GM23338 (cell line): ENCODE results near the gene ADTRP. TPM values are rescaled to one million over a fixed set of nuclear protein-coding genes. Genes with fewer than 3 reads are reported as not detected.

Experiments used
- ATAC-seq: fragments of 200-7000 bp; cut with Tn5 transposase; 3 replicates; pipeline ENCODE4 v1.9.1; 2020
- DNase-seq: peaks from one replicate; pipeline ENCODE4 v3.0.0-alpha.2; 2015; ENCODE audit warnings: low spot score
- H2AFZ ChIP-seq: fragments of 200-600 bp; sonication (generic); 2 replicates; pipeline ENCODE4 v1.8.0; 2016; ENCODE audit warnings: antibody characterized with exemption, mild to moderate bottlenecking, moderate library complexity
- H3F3A ChIP-seq: fragments of 200-600 bp; sonication (generic); replicated peaks from 2 replicates; pipeline ENCODE4 v1.8.0; 2017; ENCODE audit warnings: antibody characterized with exemption, mixed run types, low read depth
- H3K27ac ChIP-seq: fragments of 200-600 bp; sonication (generic); 2 replicates; pipeline ENCODE4 v1.6.1; 2016; ENCODE audit warnings: low read depth
- H3K27me3 ChIP-seq: fragments of 200-600 bp; sonication (generic); 2 replicates; pipeline ENCODE4 v1.8.0; 2016; ENCODE audit warnings: mild to moderate bottlenecking, mixed run types, moderate library complexity; ENCODE audit not compliant: insufficient read depth
- H3K36me3 ChIP-seq: fragments of 200-600 bp; sonication (generic); 2 replicates; pipeline ENCODE4 v1.8.0; 2016; ENCODE audit warnings: mild to moderate bottlenecking; ENCODE audit not compliant: insufficient read depth
- H3K4me1 ChIP-seq: fragments of 200-600 bp; sonication (generic); 2 replicates; pipeline ENCODE4 v1.8.0; 2016; ENCODE audit warnings: mild to moderate bottlenecking, moderate library complexity; ENCODE audit not compliant: insufficient read depth
- H3K4me2 ChIP-seq: fragments of 200-600 bp; sonication (generic); 2 replicates; pipeline ENCODE4 v1.7.1; 2017; ENCODE audit warnings: mixed run types
- H3K4me3 ChIP-seq: fragments of 200-600 bp; sonication (generic); 2 replicates; pipeline ENCODE4 v1.6.1; 2016; ENCODE audit warnings: mixed run types
- H3K79me2 ChIP-seq: fragments of 200-600 bp; sonication (generic); replicated peaks from 2 replicates; pipeline ENCODE4 v1.8.0; 2017; ENCODE audit warnings: mild to moderate bottlenecking; ENCODE audit not compliant: insufficient read depth
- H3K9me2 ChIP-seq: fragments of 200-600 bp; sonication (generic); 2 replicates; pipeline ENCODE4 v1.8.0; 2017; ENCODE audit not compliant: insufficient read depth
- H4K20me1 ChIP-seq: fragments of 200-600 bp; sonication (generic); replicated peaks from 2 replicates; pipeline ENCODE4 v1.8.0; 2017; ENCODE audit warnings: mild to moderate bottlenecking; ENCODE audit not compliant: insufficient read depth
- H3K27ac Mint-ChIP-seq: 2 replicates; pipeline ENCODE4 v1.8.0; 2020; ENCODE audit warnings: inconsistent platforms, mild to moderate bottlenecking, moderate library complexity, mixed read lengths
- H3K27me3 Mint-ChIP-seq: 3 replicates; pipeline ENCODE4 v1.8.0; 2022; ENCODE audit warnings: low read depth, mild to moderate bottlenecking, moderate library complexity, mixed read lengths, inconsistent platforms; ENCODE audit not compliant: insufficient read depth, poor library complexity
- H3K36me3 Mint-ChIP-seq: 3 replicates; pipeline ENCODE4 v1.8.0; 2021; ENCODE audit warnings: low read depth, mild to moderate bottlenecking, inconsistent platforms, moderate library complexity, mixed read lengths
- H3K4me1 Mint-ChIP-seq: 3 replicates; pipeline ENCODE4 v1.8.0; 2020; ENCODE audit warnings: mild to moderate bottlenecking, inconsistent platforms, mixed read lengths
- H3K4me3 Mint-ChIP-seq: 3 replicates; pipeline ENCODE4 v1.8.0; 2021; ENCODE audit warnings: moderate library complexity, mild to moderate bottlenecking, inconsistent platforms, mixed read lengths
- H3K9me3 Mint-ChIP-seq: 3 replicates; pipeline ENCODE4 v1.8.0; 2020; ENCODE audit warnings: moderate library complexity, mild to moderate bottlenecking, inconsistent platforms, mixed read lengths
- CREB1 ChIP-seq: fragments of 250-450 bp; sonication (Bioruptor Pico); IDR thresholded peaks from 2 replicates; pipeline ENCODE4 v1.5.0; 2020; ENCODE audit warnings: low read depth, mild to moderate bottlenecking, moderate library complexity
- EZH2 ChIP-seq: fragments of 200-600 bp; sonication (generic); IDR thresholded peaks from one replicate; pipeline ENCODE4 v1.8.0; 2017; ENCODE audit warnings: antibody characterized with exemption, mild to moderate bottlenecking, low read depth; ENCODE audit not compliant: unreplicated experiment
- EZH2phosphoT487 ChIP-seq: fragments of 200-600 bp; sonication (generic); IDR thresholded peaks from one replicate; pipeline ENCODE4 v1.8.1; 2018; ENCODE audit warnings: antibody characterized with exemption; ENCODE audit not compliant: unreplicated experiment
- JUNB ChIP-seq: IDR thresholded peaks from one replicate; pipeline ENCODE4 v1.6.1; 2016; ENCODE audit warnings: antibody characterized with exemption; ENCODE audit not compliant: unreplicated experiment
- NANOG ChIP-seq: IDR thresholded peaks from 2 replicates; pipeline ENCODE4 v1.6.1; 2016; ENCODE audit warnings: antibody characterized with exemption, borderline replicate concordance
- POLR2AphosphoS5 ChIP-seq: IDR thresholded peaks from 2 replicates; pipeline ENCODE4 v1.6.1; 2016; ENCODE audit warnings: antibody characterized with exemption, low read depth
- STAT1 ChIP-seq: IDR thresholded peaks from one replicate; pipeline ENCODE4 v1.6.1; 2016; ENCODE audit warnings: antibody characterized with exemption; ENCODE audit not compliant: unreplicated experiment
- ZNF114 ChIP-seq: fragments of 250-450 bp; sonication (Bioruptor Pico); IDR thresholded peaks from 2 replicates; pipeline ENCODE4 v1.5.0; 2020; ENCODE audit warnings: mild to moderate bottlenecking, moderate library complexity
- ZNF331 ChIP-seq: fragments of 250-450 bp; sonication (Bioruptor Pico); IDR thresholded peaks from 2 replicates; pipeline ENCODE4 v1.5.0; 2020; ENCODE audit warnings: low read depth, mild to moderate bottlenecking, moderate library complexity
- polyA plus RNA-seq: library from polyadenylated mRNA; unstranded; fragments of >200 nt; fragmentation: Nextera tagmentation; extraction: Ambion mirVana; gene quantifications from 2 replicates; pipeline ENCODE4 v1.2.1, GENCODE V29; 2016
- total RNA-seq: library from RNA; depleted of rRNA; stranded (reverse); fragments of >200 nt; shearing (Covaris generic); gene quantifications from 2 replicates; pipeline ENCODE4 v1.2.3, GENCODE V29; 2014
- TF ChIP-seq, protein P1 (sequence below), 2 experiments: fragments of 200-600 bp in 1 of 2; sonication (generic) in 1 of 2; conservative IDR thresholded peaks; 2 replicates each; pipeline versions ENCODE4 v1.5.1 to v1.6.1; 2016 to 2017; ENCODE audit warnings: antibody characterized with exemption in 2 of 2, low read depth in 2 of 2, mild to moderate bottlenecking in 2 of 2, moderate library complexity in 1 of 2
- TF ChIP-seq, protein P2 (sequence below): fragments of 250-450 bp; sonication (Bioruptor Pico); IDR thresholded peaks from 2 replicates; pipeline ENCODE4 v1.5.0; 2020; ENCODE audit warnings: mild to moderate bottlenecking, moderate library complexity
- TF ChIP-seq, protein P3 (sequence below): IDR thresholded peaks from 2 replicates; pipeline ENCODE4 v1.6.1; 2016; ENCODE audit warnings: antibody characterized with exemption
- TF ChIP-seq, protein P4 (sequence below): IDR thresholded peaks from one replicate; pipeline ENCODE4 v1.6.1; 2018; ENCODE audit warnings: antibody characterized with exemption; ENCODE audit not compliant: unreplicated experiment

ADTRP gene
- total and polyA plus RNA-seq, 2 experiments from 2014 or later: not detected

DNA sequence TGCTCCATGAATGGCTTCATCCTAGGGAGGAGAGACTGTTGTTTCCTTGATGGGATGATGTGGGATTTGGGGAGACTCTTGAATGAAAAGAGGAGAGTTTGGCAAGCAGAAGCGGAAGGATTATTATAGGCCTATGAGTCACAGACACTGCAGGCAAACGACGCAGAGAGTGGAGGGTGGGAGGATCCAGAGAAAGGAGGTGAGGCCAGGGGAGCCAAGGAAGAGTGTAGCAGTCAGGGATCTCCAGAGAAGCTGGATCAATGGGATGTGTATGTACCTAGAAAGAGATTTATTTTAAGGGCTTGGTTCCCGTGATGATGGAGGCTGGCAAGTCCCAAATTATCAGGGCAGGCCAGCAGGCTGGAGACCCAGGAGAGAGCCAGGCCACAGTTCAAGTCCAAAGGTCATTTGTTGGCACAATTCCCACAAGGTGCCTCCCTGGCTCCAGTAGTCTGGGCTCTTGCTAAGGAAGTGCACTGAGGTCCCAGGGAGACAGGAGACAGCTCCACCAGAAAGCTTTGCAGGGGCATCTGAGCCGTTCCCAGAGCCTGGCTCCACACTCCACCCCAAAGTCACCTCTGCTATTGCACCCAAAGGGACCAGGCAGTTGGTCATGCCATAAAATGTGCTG, 76.0 kb downstream of the ADTRP start:
- H3K4me3 ChIP-seq: no peak overlapping the region
- Mint-ChIP-seq H3K4me1 (no peaks in the 10 kb centered on the region), H3K4me3 (no peak overlapping the region), H3K36me3 (no peaks in the 10 kb centered on the region), H3K27me3 (no peaks in the 10 kb centered on the region), H3K27ac (no peak overlapping the region), H3K9me3 (no peaks in the 10 kb centered on the region)
- TF ChIP-seq, protein P1, sequence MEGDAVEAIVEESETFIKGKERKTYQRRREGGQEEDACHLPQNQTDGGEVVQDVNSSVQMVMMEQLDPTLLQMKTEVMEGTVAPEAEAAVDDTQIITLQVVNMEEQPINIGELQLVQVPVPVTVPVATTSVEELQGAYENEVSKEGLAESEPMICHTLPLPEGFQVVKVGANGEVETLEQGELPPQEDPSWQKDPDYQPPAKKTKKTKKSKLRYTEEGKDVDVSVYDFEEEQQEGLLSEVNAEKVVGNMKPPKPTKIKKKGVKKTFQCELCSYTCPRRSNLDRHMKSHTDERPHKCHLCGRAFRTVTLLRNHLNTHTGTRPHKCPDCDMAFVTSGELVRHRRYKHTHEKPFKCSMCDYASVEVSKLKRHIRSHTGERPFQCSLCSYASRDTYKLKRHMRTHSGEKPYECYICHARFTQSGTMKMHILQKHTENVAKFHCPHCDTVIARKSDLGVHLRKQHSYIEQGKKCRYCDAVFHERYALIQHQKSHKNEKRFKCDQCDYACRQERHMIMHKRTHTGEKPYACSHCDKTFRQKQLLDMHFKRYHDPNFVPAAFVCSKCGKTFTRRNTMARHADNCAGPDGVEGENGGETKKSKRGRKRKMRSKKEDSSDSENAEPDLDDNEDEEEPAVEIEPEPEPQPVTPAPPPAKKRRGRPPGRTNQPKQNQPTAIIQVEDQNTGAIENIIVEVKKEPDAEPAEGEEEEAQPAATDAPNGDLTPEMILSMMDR (conservative IDR thresholded peaks at IDR 0.05; ENCODE audit: low read depth in 2 of 2): no peak
- no peak for TF ChIP-seq EZH2
- TF ChIP-seq POLR2AphosphoS5: no peak
- no peak for TF ChIP-seq JUNB
- TF ChIP-seq, protein P2, sequence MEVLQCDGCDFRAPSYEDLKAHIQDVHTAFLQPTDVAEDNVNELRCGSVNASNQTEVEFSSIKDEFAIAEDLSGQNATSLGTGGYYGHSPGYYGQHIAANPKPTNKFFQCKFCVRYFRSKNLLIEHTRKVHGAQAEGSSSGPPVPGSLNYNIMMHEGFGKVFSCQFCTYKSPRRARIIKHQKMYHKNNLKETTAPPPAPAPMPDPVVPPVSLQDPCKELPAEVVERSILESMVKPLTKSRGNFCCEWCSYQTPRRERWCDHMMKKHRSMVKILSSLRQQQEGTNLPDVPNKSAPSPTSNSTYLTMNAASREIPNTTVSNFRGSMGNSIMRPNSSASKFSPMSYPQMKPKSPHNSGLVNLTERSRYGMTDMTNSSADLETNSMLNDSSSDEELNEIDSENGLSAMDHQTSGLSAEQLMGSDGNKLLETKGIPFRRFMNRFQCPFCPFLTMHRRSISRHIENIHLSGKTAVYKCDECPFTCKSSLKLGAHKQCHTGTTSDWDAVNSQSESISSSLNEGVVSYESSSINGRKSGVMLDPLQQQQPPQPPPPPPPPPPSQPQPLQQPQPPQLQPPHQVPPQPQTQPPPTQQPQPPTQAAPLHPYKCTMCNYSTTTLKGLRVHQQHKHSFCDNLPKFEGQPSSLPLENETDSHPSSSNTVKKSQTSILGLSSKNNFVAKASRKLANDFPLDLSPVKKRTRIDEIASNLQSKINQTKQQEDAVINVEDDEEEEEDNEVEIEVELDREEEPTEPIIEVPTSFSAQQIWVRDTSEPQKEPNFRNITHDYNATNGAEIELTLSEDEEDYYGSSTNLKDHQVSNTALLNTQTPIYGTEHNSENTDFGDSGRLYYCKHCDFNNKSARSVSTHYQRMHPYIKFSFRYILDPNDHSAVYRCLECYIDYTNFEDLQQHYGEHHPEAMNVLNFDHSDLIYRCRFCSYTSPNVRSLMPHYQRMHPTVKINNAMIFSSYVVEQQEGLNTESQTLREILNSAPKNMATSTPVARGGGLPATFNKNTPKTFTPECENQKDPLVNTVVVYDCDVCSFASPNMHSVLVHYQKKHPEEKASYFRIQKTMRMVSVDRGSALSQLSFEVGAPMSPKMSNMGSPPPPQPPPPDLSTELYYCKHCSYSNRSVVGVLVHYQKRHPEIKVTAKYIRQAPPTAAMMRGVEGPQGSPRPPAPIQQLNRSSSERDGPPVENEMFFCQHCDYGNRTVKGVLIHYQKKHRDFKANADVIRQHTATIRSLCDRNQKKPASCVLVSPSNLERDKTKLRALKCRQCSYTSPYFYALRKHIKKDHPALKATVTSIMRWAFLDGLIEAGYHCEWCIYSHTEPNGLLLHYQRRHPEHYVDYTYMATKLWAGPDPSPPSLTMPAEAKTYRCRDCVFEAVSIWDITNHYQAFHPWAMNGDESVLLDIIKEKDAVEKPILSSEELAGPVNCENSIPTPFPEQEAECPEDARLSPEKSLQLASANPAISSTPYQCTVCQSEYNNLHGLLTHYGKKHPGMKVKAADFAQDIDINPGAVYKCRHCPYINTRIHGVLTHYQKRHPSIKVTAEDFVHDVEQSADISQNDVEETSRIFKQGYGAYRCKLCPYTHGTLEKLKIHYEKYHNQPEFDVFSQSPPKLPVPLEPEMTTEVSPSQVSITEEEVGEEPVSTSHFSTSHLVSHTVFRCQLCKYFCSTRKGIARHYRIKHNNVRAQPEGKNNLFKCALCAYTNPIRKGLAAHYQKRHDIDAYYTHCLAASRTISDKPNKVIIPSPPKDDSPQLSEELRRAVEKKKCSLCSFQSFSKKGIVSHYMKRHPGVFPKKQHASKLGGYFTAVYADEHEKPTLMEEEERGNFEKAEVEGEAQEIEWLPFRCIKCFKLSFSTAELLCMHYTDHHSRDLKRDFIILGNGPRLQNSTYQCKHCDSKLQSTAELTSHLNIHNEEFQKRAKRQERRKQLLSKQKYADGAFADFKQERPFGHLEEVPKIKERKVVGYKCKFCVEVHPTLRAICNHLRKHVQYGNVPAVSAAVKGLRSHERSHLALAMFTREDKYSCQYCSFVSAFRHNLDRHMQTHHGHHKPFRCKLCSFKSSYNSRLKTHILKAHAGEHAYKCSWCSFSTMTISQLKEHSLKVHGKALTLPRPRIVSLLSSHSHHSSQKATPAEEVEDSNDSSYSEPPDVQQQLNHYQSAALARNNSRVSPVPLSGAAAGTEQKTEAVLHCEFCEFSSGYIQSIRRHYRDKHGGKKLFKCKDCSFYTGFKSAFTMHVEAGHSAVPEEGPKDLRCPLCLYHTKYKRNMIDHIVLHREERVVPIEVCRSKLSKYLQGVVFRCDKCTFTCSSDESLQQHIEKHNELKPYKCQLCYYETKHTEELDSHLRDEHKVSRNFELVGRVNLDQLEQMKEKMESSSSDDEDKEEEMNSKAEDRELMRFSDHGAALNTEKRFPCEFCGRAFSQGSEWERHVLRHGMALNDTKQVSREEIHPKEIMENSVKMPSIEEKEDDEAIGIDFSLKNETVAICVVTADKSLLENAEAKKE (CRISPR knock-in tag): no peak
- TF ChIP-seq STAT1: no peak
- TF ChIP-seq NANOG: no peak
- TF ChIP-seq CREB1 (CRISPR knock-in tag): no peak
- TF ChIP-seq, protein P3, sequence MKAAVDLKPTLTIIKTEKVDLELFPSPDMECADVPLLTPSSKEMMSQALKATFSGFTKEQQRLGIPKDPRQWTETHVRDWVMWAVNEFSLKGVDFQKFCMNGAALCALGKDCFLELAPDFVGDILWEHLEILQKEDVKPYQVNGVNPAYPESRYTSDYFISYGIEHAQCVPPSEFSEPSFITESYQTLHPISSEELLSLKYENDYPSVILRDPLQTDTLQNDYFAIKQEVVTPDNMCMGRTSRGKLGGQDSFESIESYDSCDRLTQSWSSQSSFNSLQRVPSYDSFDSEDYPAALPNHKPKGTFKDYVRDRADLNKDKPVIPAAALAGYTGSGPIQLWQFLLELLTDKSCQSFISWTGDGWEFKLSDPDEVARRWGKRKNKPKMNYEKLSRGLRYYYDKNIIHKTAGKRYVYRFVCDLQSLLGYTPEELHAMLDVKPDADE: no peak
- TF ChIP-seq, protein P4, sequence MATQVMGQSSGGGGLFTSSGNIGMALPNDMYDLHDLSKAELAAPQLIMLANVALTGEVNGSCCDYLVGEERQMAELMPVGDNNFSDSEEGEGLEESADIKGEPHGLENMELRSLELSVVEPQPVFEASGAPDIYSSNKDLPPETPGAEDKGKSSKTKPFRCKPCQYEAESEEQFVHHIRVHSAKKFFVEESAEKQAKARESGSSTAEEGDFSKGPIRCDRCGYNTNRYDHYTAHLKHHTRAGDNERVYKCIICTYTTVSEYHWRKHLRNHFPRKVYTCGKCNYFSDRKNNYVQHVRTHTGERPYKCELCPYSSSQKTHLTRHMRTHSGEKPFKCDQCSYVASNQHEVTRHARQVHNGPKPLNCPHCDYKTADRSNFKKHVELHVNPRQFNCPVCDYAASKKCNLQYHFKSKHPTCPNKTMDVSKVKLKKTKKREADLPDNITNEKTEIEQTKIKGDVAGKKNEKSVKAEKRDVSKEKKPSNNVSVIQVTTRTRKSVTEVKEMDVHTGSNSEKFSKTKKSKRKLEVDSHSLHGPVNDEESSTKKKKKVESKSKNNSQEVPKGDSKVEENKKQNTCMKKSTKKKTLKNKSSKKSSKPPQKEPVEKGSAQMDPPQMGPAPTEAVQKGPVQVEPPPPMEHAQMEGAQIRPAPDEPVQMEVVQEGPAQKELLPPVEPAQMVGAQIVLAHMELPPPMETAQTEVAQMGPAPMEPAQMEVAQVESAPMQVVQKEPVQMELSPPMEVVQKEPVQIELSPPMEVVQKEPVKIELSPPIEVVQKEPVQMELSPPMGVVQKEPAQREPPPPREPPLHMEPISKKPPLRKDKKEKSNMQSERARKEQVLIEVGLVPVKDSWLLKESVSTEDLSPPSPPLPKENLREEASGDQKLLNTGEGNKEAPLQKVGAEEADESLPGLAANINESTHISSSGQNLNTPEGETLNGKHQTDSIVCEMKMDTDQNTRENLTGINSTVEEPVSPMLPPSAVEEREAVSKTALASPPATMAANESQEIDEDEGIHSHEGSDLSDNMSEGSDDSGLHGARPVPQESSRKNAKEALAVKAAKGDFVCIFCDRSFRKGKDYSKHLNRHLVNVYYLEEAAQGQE: no peak
- TF ChIP-seq EZH2phosphoT487: no peak
- TF ChIP-seq ZNF114 (CRISPR knock-in tag): no peak
- no peak for TF ChIP-seq ZNF331 (CRISPR knock-in tag)
- no peak for DNase-seq
- ATAC-seq: no peak
- no peaks in the 10 kb centered on the region for H3K79me2 ChIP-seq
- H3K9me2 ChIP-seq: 0 out of 2 replicates have a peak, but pooled peaks cover 7% of the 10 kb centered on the region
- no peaks in the 10 kb centered on the region for H3F3A ChIP-seq
- H3K27ac ChIP-seq: no peak overlapping the region
- no peaks in the 10 kb centered on the region for H4K20me1 ChIP-seq
- no peak overlapping the region for H3K4me2 ChIP-seq
- H3K36me3 ChIP-seq: no peaks in the 10 kb centered on the region
- H3K27me3 ChIP-seq: no peaks in the 10 kb centered on the region
- H2AFZ ChIP-seq: no peak overlapping the region
- no peaks in the 10 kb centered on the region for H3K4me1 ChIP-seq
